KOPT-K1 (cell line): ENCODE results near the gene ALDH1B1.

Source experiments
- H3K27ac ChIP-seq: fragments of 200-600 bp; sonication (generic); 2 replicates; pipeline ENCODE4 v1.5.1; 2016; ENCODE audit warnings: antibody characterized with exemption, mild to moderate bottlenecking, low read depth, low read length; ENCODE audit not compliant: poor library complexity, severe bottlenecking
- H3K36me3 ChIP-seq: fragments of 200-600 bp; sonication (generic); 2 replicates; pipeline ENCODE4 v1.5.1; 2017; ENCODE audit warnings: antibody characterized with exemption, mild to moderate bottlenecking, low read length, moderate library complexity; ENCODE audit not compliant: insufficient read depth
- H3K9me3 ChIP-seq: fragments of 200-600 bp; sonication (generic); 2 replicates; pipeline ENCODE4 v1.5.1; 2017; ENCODE audit warnings: antibody characterized with exemption, low read length, mild to moderate bottlenecking; ENCODE audit not compliant: insufficient read depth, poor library complexity, severe bottlenecking

Gene ALDH1B1

GRCh38 chr9:38413283-38413682, 20.8 kb downstream of the ALDH1B1 start:
- no peaks in the 10 kb centered on the region for H3K36me3 ChIP-seq
- no peak overlapping the region for H3K27ac ChIP-seq

DNA sequence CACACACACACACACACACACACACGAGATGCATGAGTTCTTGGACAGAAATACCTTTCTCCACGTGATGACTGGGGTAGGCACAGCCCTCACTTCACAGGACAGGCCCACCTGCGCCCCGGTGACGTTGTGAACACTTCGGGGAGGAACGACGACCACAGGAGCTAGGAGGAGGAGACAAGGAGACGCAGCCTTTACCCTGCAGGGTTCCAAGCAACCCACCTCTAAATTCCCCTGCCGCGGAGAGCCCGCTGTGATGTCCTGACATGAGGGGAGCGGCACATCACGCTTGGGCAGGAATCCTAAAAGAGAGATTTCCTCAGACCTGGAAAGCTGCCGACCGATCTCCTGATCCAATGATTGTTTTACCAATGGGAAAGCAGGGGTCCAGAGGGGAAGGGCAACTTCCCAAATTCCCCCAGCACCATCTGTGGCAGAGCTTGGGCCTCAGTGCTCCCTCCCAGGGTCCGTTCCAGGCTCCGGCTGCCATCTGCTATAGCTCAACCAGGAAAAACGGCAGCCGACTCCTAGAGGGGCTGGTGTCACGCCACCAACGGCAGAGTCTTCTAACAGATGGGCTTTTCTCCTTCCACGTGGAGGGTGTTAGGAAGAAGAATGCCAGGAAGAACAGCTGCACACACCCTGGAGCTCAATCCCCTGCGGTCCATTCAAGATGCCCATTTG, 21.7 kb downstream of the ALDH1B1 start:
- Histone ChIP-seq H3K27ac (no peak overlapping the region), H3K9me3 (no peaks in the 10 kb centered on the region), H3K36me3 (no peaks in the 10 kb centered on the region)

More at GRCh38 chr9:38413283-38413682, 20.8 kb downstream of the ALDH1B1 start:
- H3K9me3 ChIP-seq: no peaks in the 10 kb centered on the region

- no peak overlapping the region for H3K27ac ChIP-seq
- no peaks in the 10 kb centered on the region for H3K9me3 ChIP-seq
- no peaks in the 10 kb centered on the region for H3K36me3 ChIP-seq
Measured at GRCh38 chr9:38415856-38416255, 23.4 kb downstream of the ALDH1B1 start.

- no peak overlapping the region for H3K27ac ChIP-seq
- H3K36me3 ChIP-seq: no peaks in the 10 kb centered on the region
- no peaks in the 10 kb centered on the region for H3K9me3 ChIP-seq
Measured at GRCh38 chr9:38416461-38416860, 24.0 kb downstream of the ALDH1B1 start.

DNA sequence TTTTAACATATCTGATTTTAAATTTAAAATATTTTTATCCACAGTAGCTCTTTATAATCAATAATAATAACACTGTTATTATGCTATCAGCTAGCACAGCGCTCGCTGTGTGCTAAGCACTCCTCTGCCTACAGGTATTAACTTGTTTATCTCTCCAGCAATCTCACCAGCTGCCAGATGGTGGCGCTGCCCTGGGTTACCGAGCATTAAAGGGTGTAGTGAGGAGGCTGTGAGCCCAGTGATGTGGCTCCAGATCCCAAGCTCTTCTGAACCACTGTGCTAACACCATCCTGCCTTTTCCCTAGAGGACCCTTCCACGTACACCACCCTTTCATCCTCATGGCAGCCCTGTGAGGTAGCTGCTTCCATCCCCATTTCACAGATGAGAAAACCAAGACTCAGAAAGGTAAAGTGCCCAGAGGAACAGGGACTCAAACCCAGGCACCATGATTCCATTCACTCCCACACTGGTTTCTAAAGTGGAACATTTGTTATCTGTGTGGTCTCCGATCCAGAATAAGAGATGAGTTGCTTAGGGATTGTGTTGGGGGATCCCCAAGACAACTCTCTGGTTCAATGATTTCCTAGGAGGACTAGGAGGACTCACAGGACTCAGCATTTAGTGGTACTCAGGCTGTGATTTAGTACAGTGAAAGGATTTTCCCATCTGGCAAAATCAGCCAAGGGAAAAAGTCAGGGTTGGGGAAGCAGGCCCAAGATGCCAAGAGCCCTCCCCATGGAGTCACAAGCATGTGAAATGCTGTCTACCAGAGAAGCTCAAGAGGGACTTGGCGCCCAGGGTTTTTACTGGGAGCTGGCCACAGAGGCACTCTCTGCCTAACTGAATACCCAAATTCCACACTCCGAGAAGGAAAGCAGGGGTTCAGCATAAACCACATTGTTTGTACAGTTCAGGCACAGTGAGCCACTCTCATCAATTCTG, 24.8 kb downstream of the ALDH1B1 start:
- no peak overlapping the region for H3K27ac ChIP-seq

GRCh38 chr9:38418366-38418765, 25.9 kb downstream of the ALDH1B1 start:
- Histone ChIP-seq H3K9me3 (no peaks in the 10 kb centered on the region), H3K27ac (no peak overlapping the region), H3K36me3 (no peaks in the 10 kb centered on the region)

More for the DNA sequence above, 24.8 kb downstream of the ALDH1B1 start:
- no peaks in the 10 kb centered on the region for H3K9me3 ChIP-seq
- no peaks in the 10 kb centered on the region for H3K36me3 ChIP-seq

DNA sequence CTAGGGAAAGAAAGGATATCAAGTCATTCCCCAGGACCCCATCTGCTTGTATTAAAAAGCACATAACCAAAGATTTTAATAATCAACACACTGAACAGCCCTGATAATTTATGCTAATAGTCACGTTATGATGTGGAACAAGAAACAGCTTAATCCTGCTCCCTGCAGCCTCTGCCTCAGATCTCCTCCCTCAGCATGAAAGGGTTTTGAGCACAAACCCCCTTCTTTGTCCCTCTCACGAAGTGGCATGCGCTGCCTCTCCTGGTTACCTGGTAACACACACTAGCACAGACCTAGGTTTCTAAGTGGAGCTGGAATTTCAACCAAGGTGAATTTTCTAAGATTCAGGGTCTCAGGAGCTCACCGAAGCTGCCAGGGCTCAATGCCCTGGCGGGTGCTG, 26.7 kb downstream of the ALDH1B1 start:
- no peak overlapping the region for H3K27ac ChIP-seq

DNA sequence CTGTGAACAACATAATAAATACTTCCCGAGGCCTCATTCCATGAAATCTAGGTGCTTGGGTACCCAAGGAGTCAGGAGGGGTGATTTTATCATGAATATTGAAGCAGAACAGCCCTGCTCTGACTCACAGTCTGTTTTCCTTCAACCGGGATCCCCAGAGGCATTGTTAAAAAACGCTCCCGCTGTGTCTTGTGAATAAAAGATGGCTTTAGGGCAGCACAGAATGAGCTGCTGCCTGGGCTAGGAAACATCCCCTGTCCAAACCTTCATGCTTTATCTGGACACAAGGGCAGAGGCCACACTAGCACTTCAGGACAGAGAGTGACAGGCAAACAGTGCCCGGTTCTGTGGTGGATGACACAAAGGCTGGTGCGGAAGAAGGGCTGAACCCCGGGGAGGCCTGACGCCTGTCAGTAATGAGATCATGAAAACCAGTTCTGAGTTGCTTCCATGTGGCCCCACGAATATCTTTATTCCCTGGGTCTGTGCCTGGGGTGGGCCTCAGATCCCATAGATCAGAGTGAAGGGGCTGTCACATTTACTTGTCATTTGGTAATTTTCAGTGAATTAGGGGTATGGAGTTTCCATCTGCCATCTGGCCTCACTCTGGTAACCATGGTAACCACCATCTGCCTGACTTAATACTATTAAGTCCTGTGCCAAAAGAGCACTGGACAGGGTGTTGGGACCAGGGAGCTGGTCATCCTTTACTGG, 29.2 kb downstream of the ALDH1B1 start:
- Histone ChIP-seq H3K27ac (no peak overlapping the region), H3K9me3 (no peaks in the 10 kb centered on the region), H3K36me3 (no peaks in the 10 kb centered on the region)

More for the DNA sequence above, 26.7 kb downstream of the ALDH1B1 start:
- no peaks in the 10 kb centered on the region for H3K36me3 ChIP-seq
- no peaks in the 10 kb centered on the region for H3K9me3 ChIP-seq

DNA sequence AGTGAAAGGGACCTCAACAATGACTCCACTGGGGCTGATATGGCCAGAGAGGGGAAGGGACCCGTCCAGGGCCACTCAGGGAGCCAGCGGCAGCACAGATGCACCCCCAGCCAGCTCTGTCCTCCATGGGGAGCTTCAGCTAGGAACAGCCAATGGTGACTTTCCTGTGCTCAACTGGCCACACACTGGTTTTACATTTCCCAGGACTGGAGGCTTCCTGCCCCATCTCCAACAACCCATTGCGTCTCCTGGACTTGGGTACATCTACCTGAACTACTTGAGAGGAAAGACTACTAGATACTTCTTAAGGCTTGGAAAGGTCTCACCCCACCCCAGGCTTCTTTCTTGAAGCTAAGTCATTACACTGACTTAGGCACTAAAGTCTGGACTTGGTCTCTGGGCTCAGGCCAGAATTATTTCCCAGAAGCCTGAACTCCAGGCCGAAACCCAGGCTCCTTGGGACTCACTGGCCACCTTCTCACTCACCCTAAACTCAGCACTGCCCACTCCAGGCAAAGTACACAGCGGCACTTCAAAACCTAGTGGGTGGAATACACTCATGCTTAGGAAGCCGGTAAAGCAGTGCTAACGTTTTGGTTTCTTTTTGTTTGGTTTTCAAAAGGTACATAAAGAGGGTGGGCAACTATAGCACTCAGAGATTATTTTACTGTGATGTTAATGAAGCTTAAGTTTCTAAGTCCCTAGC, 30.2 kb downstream of the ALDH1B1 start:
- H3K27ac ChIP-seq: no peak overlapping the region
- H3K9me3 ChIP-seq: no peaks in the 10 kb centered on the region
- H3K36me3 ChIP-seq: no peaks in the 10 kb centered on the region

GRCh38 chr9:38423273-38423972, 30.9 kb downstream of the ALDH1B1 start:
- Histone ChIP-seq H3K27ac (no peak overlapping the region), H3K36me3 (no peaks in the 10 kb centered on the region), H3K9me3 (no peaks in the 10 kb centered on the region)

DNA sequence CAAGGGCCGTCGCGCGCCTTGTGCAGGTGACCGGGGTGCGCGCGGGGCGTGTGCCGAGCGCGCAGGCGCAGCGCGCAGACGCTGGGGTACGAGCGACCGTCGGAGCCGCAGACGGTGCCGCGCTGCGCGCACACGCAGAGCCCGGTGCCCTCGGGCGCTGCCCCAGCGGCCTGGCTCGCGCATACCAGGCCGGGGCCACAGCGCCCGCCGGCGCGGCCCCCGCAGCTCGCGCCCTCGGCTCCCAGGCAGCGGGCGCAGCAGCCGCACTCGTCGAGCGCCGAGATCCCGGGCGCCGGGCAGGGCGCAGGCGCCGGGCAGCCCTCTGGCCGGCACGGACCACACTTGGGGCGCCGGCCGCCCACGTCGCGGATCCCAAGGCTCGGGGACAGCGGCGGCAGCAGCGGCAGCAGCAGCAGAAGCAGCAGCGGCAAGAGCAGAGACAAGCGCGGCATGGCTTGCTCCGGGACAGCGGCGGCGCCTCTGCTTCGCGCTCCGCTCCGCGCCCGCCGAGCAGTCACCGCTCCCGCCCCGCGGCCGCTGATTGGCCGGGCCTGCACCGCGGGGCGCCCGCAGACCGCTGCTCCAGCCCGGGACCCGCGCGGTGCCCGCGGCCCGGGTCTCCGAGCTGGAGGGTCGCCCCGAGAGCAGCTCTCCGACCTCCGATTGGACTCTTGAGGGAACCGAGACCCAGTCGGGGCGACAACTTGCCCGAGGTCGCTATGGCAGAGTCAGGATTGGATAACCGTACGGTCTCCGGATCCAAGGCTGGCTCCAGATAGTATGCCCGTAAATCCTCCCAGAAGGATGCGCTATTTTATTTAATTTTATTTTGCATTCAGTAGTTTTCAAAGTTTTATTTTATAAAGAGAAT, 31.7 kb downstream of the ALDH1B1 start, which contains the start of gene IGFBPL1:
Gene IGFBPL1, minus strand, starts transcription at position 482 of the 871 bp plus-strand sequence. Its CDS starts 30 bp downstream, at position 452.
- H3K27ac ChIP-seq: no peak within 1 kb of the TSS
- no peaks in the 10 kb centered on the region for H3K9me3 ChIP-seq
- H3K36me3 ChIP-seq: no peaks in the 10 kb centered on the region

DNA sequence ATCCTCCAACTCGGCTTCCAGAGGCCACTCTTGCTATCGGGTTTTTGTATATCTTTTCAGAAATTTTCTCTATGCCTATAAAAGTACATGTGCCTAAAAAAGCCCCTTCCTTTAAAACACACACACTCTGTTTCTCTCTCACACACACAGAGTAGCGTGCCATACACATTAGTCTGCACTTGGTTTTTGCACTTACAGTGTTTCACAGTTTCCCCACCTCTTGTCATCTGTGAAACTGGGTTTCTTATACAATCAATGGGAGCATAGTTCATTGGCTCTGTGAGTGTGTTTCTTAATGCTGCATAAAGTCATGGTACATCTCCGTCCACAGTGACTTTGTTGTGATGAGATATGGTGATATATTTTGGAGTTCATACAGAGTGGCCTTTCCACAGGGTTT, 32.4 kb downstream of the ALDH1B1 start:
- Histone ChIP-seq H3K9me3 (no peaks in the 10 kb centered on the region), H3K36me3 (no peaks in the 10 kb centered on the region), H3K27ac (no peak overlapping the region)

- no peak overlapping the region for H3K27ac ChIP-seq
- no peaks in the 10 kb centered on the region for H3K9me3 ChIP-seq
- H3K36me3 ChIP-seq: no peaks in the 10 kb centered on the region
Measured at GRCh38 chr9:38428062-38428461, 35.6 kb downstream of the ALDH1B1 start.
